Stimulated activated CD4-positive, alpha-beta T cell treated with anti-CD3 and anti-CD28 coated beads, Interleukin-4, amount 100 ng/mL, for 4 hours (primary cell): Measurements from ENCODE around the gene LAPTM4A.
"Not testable (repeated sequence)": the region's sequence is repeated elsewhere in the genome, so short reads cannot be mapped to it uniquely, and the experiment has no call there.

Source experiments
- DNase-seq, 2 experiments: peaks; one replicate each; pipeline ENCODE4 v3.0.0-alpha.2; 2020

Gene LAPTM4A

DNA sequence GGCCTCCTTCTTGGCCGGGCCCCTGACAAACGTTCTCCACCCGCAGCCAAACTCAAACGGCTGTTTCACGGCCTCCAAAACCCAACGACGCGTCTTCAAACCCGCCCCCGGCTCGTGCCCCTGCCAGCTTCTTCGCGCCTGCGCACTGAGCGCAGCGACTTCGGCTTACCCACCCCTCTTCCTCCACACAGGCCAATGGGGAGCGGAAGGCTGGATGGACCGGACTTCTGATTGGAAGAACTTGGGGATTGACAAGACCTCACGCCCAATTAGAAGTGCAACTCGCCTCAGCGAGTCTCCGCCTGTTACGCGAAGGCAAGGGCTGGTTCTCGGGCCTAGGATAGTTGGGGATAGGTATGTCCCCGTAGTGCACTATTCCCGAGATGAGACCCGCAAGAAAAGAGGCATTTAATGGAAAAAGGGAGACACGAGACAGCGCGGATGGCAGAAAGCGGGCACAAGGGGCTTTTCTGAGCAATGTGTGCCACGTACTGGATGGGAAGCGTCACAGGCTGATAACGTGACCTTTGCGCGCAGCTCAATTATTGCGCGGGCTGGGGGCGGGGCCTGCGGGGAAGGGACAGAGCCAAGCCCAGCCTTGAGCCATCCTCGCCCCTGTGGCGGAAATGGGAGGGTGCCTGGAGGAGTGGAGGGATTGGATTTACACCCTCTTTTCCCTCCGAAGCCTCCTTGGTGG is at the start of gene LAPTM4A:
LAPTM4A (minus strand) TSS at position 97 of the 697 bp plus-strand sequence. CDS start 108 bp downstream, outside the sequence.
- DNase-seq, result peak; percentile 95 to 99

DNA sequence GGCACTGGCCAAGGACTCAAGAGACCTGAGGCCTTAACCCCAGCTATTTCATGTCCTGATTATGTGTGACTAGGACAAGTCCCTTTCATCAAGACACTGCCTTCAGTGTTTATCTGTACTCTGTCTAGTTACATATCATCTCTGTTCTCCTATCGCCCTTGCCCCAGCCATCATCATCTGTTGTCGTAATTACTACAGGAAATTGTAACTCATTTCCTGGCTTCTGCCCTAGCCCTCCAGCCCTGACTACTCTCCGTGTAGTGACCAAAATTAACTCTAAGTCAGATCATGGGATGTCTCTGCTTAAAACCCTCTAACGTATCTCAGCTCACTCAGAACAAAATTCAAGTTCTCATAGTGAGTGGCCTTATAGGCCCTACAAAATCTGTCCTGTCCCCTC is 49.3 kb upstream of the LAPTM4A start:
- DNase-seq, result no peak

DNA sequence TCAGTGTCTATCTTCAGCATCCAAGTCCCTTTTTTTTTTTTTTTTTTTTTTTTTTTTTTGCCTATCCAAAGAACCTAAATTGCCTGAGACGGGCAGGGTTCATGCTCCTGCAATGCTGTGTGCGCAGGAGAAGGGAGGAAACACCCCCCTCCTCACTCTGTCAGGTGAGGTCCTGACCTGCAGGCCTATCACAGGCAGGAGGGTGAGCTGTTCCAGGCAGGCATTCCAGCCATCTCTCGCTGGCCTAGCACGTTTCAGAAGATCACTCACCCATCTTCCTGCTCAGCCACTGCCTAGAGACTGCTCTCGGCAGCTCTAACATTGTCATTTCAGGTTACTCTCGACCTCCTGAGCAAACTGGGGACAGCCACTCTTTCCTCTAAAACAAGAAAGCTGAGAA is 48.4 kb upstream of the LAPTM4A start:
- DNase-seq, result no peak

DNA sequence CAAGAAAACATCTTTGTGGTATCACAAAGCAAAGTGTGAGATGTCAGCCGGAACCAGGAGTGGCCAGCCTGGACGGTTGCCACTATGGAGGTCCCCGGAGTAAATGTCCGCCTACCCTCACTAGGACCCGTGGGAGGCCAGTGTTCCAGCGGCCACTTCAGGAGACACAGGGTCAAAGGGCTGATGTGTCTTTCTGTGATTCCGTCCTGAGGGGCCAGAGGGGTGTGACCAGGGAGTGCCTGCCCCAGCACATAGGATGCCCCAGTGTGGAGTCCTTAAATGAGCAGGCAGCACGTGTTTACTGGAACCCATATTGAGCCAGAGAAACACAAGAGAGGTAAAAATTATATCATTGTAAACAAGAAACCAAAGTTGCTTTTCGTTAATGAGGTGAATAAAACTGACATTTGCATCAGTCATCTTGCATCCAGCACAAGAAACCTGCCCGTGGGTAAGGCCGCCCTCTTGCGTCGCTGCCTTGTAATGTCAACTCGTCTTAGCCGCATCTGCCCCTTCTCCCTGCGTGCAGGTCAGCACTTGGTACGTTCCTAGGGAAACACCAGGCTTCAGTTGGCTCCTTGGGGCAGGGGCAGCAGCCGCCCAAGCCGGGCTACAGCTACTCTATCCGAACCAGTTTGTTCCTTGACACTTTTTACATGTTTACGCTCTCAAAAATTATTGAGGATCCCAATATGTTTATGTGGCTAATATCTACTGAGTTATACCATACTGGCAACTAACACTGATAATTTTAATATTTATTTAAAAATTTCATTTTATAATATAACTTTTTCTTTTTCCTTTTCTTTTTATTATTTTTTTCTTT is 46.7 kb upstream of the LAPTM4A start:
- peak; percentile 69 to 70 for DNase-seq

DNA sequence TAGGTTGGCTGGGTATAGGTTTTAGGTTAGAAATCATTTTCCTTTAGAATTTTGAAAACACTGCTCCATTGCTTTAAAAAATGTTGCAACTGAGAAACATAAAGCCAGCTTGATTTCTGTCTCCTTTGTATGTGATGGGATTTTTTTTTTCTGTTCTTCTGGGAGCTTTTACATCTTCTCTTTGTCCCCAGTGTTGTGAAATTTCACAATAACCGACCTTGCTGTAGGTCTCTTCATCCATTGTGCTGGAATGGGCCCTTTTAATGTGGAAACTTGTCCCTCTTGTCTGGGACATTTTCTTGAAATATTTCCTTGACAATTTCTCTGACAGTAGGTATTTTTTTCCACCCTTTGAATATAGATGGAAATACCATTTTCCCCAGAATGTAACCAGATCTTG is 44.0 kb upstream of the LAPTM4A start:
- no peak for DNase-seq

DNA sequence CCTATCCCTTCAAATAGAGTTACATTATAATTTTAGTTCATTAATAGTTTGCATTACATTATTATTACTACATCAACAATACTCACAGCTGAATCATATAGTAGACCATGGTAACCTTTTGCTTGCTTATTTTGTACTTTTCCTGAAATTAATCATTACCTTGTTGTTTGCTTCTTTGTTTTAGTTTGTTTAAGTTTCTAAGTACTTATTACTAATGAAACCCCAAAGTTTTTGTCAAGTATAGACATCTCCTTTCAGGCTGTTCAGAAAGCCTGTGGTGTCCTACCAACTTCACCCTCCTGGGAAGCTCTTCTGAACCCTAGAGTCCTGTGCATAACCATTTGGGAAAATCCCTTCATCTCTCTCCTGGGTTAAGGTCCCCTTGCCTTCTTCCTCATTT is 43.5 kb upstream of the LAPTM4A start:
- no peak for DNase-seq

DNA sequence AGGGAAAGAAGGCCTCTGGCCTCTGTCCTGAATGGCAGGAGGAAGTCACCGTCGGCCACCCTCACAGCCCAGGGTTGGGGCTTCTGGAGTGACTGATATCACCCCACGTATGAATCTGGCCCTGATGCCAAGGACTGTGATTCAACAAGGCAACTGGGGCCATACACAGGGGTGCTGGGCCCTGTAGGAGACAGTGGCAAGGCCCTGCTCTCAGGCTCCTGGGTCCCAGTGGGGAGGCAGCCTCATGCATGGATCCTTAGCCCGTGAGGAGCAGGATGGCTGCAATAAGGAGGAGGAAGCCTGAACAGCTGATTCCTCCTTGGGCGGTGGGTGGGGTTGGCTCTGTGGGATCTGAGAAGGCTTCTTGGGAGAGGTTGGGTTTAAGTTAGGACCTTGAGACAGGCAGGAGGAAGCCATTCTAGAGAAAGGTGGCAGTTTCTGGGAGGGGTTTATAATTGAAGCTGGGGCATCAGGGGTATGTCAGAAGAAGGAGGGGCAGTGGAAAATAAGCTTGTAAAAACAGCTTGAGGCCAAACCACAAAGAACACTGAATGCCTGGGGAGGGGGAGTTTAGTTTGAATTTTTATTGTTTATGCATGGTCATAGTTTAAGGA is 42.8 kb upstream of the LAPTM4A start:
- DNase-seq, result no peak

DNA sequence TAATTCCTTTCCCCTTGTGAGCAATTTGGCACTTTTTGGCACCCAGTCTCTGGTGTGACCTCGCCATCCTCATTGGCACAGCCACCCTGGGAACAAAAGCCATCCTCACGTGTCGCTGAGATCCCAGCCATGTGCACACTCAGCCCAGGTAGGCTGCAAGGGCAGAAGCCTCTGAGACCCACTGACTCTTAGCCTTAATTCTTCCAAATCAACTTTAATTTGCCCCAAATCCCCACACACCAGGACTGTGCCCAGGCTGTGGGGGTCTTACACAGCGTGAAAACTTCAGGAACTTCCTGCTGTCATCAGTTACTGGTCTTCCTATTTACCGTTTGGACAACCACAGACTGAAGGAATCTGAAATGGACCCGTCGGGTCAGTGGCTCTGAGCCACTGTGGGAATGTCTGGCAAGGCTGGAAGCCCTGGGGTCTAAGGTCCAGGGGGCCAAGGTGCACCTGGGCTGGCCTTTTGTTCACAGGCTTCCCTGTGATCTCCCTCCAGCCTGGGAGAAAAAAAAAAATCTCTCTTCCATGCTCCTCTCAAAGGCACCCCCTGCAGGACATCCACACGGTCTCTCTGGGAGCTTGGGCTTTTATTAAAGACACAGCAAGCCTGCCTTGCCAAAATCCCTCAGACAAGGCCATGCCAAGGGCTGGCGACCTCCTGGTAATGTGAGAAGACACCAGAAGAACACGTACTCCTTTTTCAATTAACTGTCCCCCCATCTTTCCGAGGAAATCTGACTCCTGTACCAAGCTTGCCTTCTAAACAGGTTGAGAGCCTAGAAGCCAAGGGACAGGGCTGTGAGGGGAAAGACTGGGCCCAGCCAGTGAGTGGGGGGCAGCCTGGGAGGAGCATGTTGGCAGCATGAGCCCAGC is 42.1 kb upstream of the LAPTM4A start:
- no peak for DNase-seq

DNA sequence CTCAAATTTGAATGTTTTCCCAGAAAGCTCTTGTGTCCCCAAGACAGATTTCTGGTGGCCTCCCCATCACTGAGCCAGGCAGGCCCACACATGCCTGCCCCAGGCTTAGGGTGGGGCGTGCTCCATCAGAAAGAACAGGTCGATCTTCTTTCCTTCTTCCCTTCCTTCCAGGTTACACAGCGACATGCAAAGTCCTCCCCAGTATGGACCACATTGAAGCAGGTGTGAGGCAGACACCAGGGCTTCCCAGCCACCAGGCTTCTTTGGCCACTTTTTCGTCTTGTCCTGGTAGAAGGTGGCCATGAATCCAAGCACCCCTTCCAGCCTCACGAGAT is 41.4 kb upstream of the LAPTM4A start:
- no peak for DNase-seq

DNA sequence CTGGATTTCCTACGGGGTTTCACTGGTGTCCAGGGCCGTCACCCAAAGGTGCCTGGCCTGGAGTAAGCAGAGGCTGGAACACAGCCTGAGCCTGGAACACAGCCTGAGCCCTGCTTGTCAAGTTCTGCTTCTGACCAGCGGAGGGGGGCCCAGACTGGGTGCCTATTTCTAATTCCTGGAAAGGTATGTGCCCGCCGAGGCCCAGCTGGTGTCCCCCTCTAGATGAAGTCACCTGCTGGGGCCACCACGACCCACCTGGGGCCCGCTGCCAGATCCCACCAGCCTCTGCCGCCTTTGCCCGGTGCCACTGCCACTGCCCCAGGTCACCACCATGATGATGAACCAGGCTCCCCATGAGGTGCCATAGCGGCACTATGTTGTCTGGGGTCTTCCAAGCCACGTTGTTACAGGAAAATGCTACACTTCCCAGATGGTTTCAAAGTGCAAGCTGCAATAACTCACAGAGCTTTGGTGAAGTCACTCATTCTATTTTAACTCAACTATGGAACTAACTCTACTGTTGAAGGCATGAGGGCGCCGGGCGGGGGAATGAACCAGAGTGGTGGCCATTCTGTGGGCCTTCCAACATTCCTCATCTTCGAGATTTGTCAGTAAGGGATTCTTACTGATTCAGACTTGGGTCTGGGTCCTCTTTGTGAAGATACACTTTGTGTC is 40.9 kb upstream of the LAPTM4A start:
- no peak for DNase-seq

DNA sequence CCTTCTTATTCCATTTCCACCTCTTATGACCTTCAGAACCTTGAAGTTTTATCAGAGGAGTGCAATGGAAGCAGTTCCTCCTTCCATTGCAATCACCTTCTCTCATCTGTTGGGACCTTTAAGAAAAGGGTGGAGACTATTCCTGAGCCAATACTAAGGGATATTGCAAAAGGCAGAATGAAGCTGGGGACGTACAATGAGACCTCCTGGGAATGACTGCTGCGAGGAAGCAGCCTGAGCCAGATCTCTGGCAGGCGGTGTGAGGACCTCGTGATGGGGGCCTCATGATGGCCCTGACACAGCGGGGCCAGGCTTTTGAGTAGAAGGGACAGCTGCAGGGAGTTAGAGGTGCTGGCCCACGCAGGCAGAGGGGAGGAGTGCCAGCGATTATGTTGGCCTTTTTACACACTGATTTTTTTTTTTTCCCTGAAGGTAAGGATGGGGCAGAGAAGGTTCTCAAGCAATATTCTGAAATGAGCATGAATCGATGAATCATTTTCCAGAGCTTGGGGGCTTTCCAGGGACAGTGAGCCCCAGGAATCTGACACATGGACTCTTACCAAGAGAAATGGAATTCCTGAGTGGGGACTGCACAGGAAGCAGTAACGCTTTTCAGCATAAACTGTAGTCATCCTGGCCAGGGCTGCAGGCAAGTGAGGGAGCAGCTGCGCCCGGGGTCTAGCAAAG is 40.0 kb upstream of the LAPTM4A start:
- DNase-seq, result no peak

DNA sequence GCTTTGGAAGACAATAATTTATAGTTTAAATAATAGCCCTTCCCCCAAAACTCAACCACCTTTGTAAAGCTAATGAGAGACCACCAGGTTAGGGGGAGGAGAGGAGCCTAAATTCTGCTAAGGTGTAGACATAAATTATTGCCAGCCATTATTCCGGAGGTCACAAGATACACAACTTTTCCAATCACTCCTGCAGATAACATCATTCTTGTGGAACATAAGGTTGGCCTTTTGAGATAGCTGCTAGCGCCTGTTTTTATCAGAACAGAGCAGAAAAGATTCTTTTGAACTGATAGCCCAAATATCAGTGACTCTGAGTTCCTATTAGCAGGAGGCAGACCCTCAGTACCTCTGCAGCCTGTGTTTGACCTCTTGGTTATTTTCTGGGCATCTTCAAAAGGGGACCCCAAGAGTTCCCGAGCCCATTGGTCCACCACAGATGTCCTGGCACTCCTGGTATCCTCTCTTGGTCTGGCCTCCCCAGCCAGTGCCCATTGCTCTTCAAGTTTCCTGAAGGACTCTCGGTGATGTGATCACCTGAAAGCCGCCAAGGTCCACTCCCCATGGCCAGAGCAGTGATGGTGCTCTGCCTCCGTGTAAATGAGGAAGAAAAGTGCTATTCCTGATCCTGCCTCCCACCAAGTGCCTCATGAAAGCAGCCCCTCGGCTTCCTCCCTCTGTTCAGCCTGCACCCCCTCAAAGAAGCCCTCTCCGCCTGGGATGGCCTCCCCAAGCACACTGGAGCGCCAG is 38.5 kb upstream of the LAPTM4A start:
- DNase-seq, result no peak

DNA sequence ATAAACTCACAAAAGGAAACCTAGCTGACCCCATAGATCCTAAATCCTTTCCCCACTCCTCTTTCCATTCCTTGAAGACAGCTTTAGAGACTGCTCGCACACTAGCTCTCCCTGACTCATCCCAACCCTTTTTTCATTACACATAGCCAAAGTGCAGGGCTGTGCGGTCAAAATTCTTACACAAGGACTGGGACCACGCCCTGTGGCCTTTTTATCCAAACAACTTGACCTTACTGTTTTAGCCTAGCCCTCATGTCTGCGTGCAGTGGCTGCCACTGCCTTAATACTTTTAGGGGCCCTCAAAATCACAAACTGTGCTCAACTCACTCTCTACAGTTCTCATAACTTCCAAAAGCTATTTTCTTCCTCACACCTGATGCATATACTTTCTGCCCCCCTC is 34.5 kb upstream of the LAPTM4A start:
- DNase-seq, result not testable (repeated sequence)

DNA sequence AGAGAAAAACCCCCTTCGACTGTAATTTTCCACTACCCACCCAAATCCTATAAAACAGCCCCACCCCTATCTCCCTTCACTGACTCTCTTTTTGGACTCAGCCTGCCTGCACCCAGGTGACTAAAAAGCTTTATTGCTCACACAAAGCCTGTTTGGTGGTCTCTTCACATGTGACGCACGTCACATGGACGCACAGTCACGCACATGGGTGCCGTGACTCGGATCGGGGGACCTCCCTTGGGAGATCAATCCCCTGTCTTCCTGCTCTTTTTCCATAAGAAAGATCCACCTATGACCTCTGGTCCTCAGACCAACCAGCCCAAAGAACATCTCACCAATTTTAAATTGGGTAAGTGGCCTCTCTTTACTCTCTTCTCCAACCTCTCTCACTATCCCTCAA is 31.4 kb upstream of the LAPTM4A start:
- DNase-seq, result not testable (repeated sequence)

DNA sequence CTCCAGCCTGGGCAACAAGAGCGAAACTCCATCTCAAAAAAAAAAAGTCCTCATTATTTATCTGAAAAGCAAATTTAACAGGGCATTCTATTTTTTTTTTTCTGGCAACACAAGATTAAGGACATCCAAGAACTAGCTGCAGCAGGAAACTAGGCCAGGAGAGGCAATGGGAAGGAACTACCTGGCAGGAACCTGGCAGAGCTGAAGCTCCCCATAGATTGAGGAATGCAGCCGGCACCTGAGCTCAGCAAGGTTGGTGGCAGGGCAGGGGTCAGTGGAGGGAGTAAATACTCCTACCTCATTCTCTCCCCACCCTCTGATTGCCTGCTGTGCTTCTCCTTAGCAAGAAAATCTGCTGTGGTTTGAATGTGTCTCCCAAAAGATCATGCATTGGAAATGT is 30.4 kb upstream of the LAPTM4A start:
- no peak for DNase-seq

DNA sequence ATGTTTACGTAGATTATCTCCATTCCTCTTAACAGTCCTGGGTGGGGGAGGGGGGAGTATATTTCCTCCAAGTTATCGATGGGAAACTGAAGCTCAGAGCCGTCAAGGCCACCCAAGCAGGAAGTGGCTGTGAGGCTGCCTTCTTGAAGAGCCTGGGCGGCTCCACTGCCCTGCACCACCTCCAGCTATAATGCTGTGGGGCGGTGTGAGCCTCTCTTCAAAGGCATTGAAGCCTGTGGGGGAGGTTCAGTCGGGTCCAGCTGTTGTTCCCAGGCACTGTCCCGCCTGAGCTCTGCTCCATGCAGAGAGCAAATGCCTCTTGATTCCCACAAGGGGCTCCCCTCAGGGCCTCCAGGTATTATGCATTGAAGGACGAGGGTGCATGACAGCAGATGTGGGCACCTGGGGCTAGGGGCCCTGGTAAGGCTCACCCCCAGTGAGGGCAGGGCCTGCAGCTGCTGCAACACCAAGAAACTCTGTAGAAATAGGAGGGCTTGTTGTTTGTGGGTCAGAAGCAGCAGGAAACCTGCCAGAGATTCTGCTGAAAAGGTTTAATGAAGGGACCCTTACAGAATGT is 29.5 kb upstream of the LAPTM4A start:
- no peak for DNase-seq

DNA sequence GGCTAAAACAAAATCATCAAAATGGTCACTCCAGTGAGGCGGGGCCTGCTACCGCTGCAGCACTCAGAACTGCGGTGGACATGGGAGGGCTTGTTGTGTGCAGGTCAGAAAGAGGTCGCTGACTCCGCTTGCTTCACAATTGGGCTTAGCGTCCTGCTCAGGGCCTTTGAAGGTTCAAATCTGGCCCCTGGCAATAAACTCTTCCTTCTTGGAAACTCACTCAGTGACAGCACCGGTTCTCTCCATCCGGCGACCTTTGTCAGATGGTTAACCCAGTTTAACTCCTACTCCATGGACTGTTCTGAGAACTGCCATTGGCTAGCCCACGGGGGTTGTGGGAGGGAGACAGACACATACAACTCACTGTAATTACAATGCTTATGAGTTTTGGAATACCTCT is 29.0 kb upstream of the LAPTM4A start:
- no peak for DNase-seq

DNA sequence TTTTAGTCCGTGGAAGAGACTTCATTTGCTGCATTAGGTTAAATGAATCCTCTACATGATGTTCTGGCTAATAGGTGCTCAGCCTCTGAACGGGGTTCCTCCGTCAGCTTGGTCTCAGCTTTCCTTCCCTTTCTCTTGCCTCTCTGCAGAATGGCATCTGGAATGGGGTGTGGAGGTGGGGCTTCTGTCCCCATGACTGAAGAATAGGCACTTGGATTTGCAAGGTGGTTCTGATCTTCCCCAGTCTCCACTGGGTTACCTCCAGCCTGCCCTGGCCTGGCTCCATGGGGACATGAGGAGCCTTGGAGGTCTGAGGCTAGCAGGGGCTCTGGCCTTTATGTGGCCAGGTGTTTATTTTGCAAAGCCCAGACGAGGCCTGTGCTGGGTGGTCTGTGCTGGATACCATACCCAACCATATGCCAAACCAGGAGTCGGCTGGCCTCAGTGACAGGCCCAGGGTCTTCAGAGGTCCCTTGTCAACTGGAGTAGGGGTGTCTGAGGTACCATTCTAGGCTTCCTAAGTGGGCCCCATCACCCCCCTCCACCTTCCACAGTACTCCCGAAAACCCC is 28.2 kb upstream of the LAPTM4A start:
- no peak for DNase-seq

DNA sequence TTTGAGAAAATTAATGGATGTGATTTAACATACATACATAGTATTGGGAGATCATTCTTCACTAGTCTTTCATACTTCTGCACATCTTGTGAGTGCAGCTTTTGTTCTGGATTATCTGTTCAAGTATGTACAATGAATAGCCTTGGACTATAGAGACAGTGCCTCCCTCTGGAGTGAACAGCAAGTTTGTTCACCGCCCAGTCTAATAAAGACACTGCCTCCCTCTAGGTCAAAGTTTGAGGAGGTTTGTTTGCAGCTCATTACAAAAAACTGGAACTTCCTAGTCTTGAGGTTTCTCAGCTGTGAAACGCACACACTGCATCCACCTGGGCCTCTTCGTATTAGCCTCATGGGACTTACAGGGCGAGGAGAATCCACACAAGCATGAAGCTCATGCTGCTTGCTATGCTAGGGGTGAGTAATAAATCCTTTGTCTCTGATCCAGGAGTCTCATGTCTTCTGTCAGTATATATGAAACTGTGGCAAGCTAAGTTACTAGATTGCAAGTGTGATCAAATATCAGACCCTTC is 26.0 kb upstream of the LAPTM4A start:
- DNase-seq, result no peak

DNA sequence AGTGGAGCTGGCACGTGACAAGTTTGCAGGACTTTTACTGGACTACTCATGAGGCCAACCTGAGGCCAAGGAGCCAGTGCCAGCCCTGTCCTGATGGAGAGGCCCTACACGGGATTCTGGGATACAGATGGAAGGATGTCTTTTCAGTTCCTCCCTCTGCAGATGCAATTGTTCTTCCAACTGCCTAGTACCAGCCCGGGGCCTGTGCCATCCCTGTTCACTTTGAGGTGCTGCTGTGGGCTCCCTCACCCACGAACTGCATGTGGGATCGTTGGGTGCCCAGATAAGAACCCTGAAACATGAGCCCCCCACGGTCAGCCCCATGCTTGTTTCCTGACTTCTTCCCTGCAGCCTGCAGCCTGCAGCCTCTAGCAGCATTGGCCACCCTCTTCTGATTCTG is 25.3 kb upstream of the LAPTM4A start:
- DNase-seq, result no peak
